ENCODE measurements around the gene ASAP2.

Gene ASAP2

DNA sequence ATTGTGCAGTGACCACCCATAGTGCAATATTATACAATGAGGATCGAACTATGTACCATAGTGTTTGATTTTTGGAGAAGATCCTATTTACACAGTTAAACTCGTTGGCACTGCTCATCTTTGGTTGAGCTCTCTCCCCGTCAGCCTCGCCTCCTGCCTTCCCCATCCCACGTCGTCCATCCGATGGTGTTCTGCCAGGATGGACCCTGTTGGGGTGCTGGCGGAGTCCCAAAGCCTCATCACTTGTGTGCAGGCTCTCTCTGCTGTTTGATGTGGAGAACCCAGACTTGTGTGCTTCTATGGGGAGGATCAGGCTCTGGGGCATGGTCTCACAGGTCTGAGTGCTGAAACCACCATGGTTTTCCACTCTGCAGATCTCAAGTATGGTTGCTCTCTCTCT is 131.3 kb downstream of the ASAP2 start:
- no peak for TF ChIP-seq CTCF (IDR thresholded peaks at IDR 0.05; ENCODE audit: low read depth, low read length, missing control alignments)
- DNase-seq: no peak
- no peaks in the 10 kb centered on the region for H3K27me3 ChIP-seq (replicated peaks)
- H3K36me3 ChIP-seq (replicated peaks): peaks cover 41% of the 10 kb centered on the region
- H3K27ac ChIP-seq: no peak overlapping the region
- in situ Hi-C loops (cut with HindIII; ENCODE audit: low pct_ligation_motif_present, low sequenced_read_pairs): no loop called here
- no peak overlapping the region for H3K4me3 ChIP-seq (ENCODE audit: low read depth, low read length)

- Histone ChIP-seq H3K27ac (no peak overlapping the region), H3K27me3 (replicated peaks) (no peaks in the 10 kb centered on the region), H3K36me3 (replicated peaks) (peaks cover 52% of the 10 kb centered on the region), H3K4me3 (ENCODE audit: low read depth, low read length) (no peak overlapping the region)
- no peak for DNase-seq
- in situ Hi-C loops (cut with HindIII; ENCODE audit: low pct_ligation_motif_present, low sequenced_read_pairs): no loop called here
- no peak for TF ChIP-seq CTCF (IDR thresholded peaks at IDR 0.05; ENCODE audit: low read depth, low read length, missing control alignments)
These were observed 134.8 kb downstream of the ASAP2 start for GRCh38 chr2:9341337-9341887.

GRCh38 chr2:9342659-9343058 is 136.0 kb downstream of the ASAP2 start:
- Histone ChIP-seq H3K36me3 (replicated peaks) (peaks cover 56% of the 10 kb centered on the region), H3K27me3 (replicated peaks) (no peaks in the 10 kb centered on the region), H3K27ac (no peak overlapping the region), H3K4me3 (ENCODE audit: low read depth, low read length) (no peak overlapping the region)
- DNase-seq: no peak
- in situ Hi-C loops (cut with HindIII; ENCODE audit: low pct_ligation_motif_present, low sequenced_read_pairs): no loop called here
- TF ChIP-seq CTCF (IDR thresholded peaks at IDR 0.05; ENCODE audit: low read depth, low read length, missing control alignments): no peak

DNA sequence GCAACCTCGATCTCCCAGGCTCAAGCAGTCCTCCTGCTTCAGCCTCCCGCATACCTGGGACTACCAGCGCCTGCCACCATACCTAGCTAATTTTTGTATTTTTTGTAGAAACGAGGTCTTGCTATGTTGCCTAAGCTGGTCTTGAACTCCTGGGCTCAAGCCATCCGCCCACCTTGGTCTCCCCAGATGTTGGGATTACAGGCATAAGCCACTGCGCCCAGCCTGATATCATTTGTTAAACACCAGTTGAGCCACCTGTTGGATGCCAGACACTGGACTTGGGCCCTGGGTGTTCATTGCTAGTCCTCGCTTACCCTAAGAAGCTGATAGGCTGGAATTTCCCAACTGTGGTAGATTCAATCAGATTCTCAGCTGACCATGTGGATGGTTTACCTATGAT is 136.9 kb downstream of the ASAP2 start:
- in situ Hi-C loops (cut with HindIII; ENCODE audit: low pct_ligation_motif_present, low sequenced_read_pairs): no loop called here
- no peak for DNase-seq
- H3K27me3 ChIP-seq (replicated peaks): no peaks in the 10 kb centered on the region
- no peak overlapping the region for H3K4me3 ChIP-seq (ENCODE audit: low read depth, low read length)
- no peak for TF ChIP-seq CTCF (IDR thresholded peaks at IDR 0.05; ENCODE audit: low read depth, low read length, missing control alignments)
- H3K36me3 ChIP-seq (replicated peaks): peaks cover 52% of the 10 kb centered on the region
- no peak overlapping the region for H3K27ac ChIP-seq

GRCh38 chr2:9344434-9344833 is 137.8 kb downstream of the ASAP2 start:
- Histone ChIP-seq H3K36me3 (replicated peaks) (peaks cover 48% of the 10 kb centered on the region), H3K27ac (no peak overlapping the region), H3K4me3 (ENCODE audit: low read depth, low read length) (no peak overlapping the region), H3K27me3 (replicated peaks) (no peaks in the 10 kb centered on the region)
- TF ChIP-seq CTCF (IDR thresholded peaks at IDR 0.05; ENCODE audit: low read depth, low read length, missing control alignments): no peak
- in situ Hi-C loops (cut with HindIII; ENCODE audit: low pct_ligation_motif_present, low sequenced_read_pairs): no loop called here
- DNase-seq: no peak

DNA sequence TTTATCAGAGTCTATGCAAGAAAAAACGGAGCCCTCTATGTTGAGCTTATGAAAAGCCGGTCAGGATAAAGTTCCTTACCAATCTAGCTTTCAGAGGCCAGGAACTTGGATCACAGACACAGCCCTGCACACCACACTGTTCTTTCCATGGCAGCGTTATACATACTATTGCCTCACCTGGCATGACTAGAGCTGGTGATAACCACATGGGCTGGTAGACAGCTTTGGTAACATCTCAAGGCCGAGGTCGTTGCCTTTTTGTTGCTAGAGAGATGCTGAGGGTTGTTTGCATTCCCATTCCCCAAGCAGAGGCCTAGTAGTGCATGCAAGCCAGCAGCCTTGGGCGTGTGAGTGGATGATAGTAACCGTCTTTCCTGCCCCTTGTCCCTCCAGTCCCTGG is 138.7 kb downstream of the ASAP2 start:
- H3K27ac ChIP-seq: no peak overlapping the region
- H3K4me3 ChIP-seq (ENCODE audit: low read depth, low read length): no peak overlapping the region
- H3K36me3 ChIP-seq (replicated peaks): peaks cover 39% of the 10 kb centered on the region
- in situ Hi-C loops (cut with HindIII; ENCODE audit: low pct_ligation_motif_present, low sequenced_read_pairs): no loop called here
- no peak for TF ChIP-seq CTCF (IDR thresholded peaks at IDR 0.05; ENCODE audit: low read depth, low read length, missing control alignments)
- DNase-seq: no peak
- no peaks in the 10 kb centered on the region for H3K27me3 ChIP-seq (replicated peaks)

All from brain microvascular endothelial cell (primary cell).